IPS-20b (cell line): ENCODE data around the gene TRIM41.

Source experiments
- H3K27ac ChIP-seq: one replicate; pipeline ENCODE4 v1.5.1; 2013; ENCODE audit warnings: low read length
- H3K27me3 ChIP-seq: 2 replicates; pipeline ENCODE4 v1.6.1; 2013; ENCODE audit warnings: mild to moderate bottlenecking, low read length, inconsistent platforms; ENCODE audit not compliant: insufficient read depth
- H3K36me3 ChIP-seq: 2 replicates; pipeline ENCODE4 v1.6.1; 2013; ENCODE audit warnings: low read depth, mild to moderate bottlenecking, inconsistent platforms, low read length, moderate library complexity; ENCODE audit not compliant: insufficient read depth
- H3K4me1 ChIP-seq: 2 replicates; pipeline ENCODE4 v1.6.1; 2013; ENCODE audit warnings: mild to moderate bottlenecking, control low read depth, inconsistent platforms, low read length, moderate library complexity; ENCODE audit not compliant: insufficient read depth
- H3K4me3 ChIP-seq: 2 replicates; pipeline ENCODE4 v1.5.1; 2013; ENCODE audit warnings: mild to moderate bottlenecking, low read length, inconsistent platforms
- H3K9ac ChIP-seq: 2 replicates; pipeline ENCODE4 v1.6.1; 2013; ENCODE audit warnings: low read depth, mild to moderate bottlenecking, inconsistent platforms, low read length, moderate library complexity
- H3K9me3 ChIP-seq: 2 replicates; pipeline ENCODE4 v1.6.1; 2013; ENCODE audit warnings: mild to moderate bottlenecking, low read depth, low read length, inconsistent platforms; ENCODE audit not compliant: insufficient read depth

TRIM41 gene

DNA sequence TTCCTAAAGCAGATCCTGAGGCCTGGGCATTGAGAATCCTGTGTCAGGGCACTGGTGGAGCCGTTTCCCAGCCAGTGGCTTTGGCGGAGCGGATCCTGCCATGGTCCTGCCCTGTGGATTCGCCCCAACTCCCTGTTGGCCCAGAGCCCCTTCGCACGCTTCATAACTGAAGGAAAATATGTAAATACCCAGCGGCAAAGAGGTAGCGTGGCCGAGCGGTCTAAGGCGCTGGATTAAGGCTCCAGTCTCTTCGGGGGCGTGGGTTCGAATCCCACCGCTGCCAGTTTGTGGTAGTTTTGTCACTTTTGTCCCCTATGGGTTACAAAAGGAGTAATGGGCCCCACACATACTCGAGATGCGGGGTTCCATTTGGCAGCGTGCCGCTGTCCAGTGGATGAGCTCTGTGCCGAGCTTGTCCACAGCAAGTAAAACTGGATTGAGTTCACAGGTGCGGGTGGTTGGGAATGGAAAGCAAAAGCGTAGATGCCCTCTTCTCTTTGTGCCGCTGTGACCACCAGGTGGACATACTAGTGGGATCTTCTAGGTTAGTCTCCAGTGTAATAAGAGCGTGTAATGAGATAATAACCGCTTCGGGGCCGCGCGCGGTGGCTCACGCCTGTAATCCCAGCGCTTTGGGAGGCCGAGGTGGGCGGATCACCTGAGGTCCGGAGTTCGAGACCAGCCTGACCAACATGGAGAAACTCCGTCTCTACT, 35.4 kb upstream of the TRIM41 start:
- Histone ChIP-seq H3K4me3 (peak overlapping the region; percentile 97), H3K4me1 (no peaks in the 10 kb centered on the region), H3K27me3 (peaks cover 29% of the 10 kb centered on the region), H3K9ac (peak overlapping the region; percentile 54; the same call in 1 of the 2 replicates), H3K36me3 (no peaks in the 10 kb centered on the region), H3K27ac (no peak overlapping the region), H3K9me3 (no peaks in the 10 kb centered on the region)

DNA sequence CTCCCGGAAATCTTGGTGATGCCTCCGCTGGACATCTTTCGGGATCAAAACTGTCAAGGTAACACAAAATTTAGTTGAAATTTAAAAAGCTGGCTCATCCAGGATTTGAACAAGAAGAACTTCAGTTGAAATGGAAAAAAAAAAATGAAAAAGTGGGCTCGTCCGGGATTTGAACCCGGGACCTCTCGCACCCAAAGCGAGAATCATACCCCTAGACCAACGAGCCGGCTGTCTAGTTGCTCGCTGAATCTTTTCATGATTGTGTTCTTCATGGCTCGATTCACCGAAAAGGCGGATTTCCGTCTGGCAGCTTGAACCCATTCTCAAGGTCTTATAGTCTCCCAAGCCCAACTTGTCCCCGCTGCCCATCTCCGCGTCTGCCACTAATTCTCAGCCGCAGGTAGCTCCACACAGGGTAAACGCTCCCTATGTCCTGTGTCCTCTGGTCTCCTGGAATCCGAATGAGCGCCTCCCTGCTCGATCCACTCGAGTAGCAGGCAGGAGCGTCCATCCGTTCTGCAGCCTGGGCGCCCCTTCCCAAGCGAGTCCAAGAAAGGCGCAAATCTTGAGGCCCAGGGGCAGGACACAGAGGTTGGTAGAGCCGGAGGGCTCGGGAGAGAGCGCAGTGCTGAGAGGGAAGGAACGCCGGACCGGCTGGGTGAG, 34.2 kb upstream of the TRIM41 start:
- Histone ChIP-seq H3K27ac (no peak overlapping the region), H3K9ac (peak overlapping the region; percentile 81; the same call in 1 of the 2 replicates), H3K4me1 (no peaks in the 10 kb centered on the region), H3K9me3 (no peaks in the 10 kb centered on the region), H3K36me3 (no peaks in the 10 kb centered on the region), H3K4me3 (peak overlapping the region; percentile 97), H3K27me3 (peaks cover 40% of the 10 kb centered on the region)

DNA sequence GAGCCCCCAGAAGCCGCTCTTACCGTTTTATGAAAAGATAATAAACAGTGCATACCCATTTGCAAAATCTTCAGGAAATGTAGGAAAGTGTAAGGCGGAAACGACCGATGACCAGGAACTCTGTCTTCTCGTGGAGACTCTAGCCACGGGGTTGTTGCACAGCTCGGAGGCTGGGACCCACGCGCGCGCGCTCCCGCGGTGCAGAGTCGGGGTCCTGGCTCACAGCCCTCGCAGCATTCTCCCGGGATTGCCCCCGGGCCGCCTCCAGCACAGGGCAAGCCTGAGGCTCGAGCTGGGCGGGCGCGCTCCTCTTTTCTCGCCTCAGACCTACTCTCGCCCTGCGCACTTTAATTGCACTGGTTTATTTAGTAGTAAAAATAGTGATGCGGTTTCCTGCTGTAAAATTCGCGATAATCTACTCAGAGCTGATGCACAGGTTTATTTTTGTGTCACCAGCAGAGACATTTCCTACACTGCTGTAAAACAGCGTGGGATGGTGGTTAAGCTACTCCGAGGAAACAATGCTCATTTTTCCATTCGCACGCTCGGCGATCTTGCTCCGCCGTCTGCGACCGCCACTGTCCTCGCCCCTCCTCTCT, 33.6 kb upstream of the TRIM41 start:
- H3K36me3 ChIP-seq = no peaks in the 10 kb centered on the region
- H3K4me3 ChIP-seq = peak overlapping the region; percentile 97
- H3K27me3 ChIP-seq = peaks cover 41% of the 10 kb centered on the region
- no peaks in the 10 kb centered on the region for H3K4me1 ChIP-seq
- no peak overlapping the region for H3K27ac ChIP-seq
- H3K9ac ChIP-seq = no peak overlapping the region
- no peaks in the 10 kb centered on the region for H3K9me3 ChIP-seq

DNA sequence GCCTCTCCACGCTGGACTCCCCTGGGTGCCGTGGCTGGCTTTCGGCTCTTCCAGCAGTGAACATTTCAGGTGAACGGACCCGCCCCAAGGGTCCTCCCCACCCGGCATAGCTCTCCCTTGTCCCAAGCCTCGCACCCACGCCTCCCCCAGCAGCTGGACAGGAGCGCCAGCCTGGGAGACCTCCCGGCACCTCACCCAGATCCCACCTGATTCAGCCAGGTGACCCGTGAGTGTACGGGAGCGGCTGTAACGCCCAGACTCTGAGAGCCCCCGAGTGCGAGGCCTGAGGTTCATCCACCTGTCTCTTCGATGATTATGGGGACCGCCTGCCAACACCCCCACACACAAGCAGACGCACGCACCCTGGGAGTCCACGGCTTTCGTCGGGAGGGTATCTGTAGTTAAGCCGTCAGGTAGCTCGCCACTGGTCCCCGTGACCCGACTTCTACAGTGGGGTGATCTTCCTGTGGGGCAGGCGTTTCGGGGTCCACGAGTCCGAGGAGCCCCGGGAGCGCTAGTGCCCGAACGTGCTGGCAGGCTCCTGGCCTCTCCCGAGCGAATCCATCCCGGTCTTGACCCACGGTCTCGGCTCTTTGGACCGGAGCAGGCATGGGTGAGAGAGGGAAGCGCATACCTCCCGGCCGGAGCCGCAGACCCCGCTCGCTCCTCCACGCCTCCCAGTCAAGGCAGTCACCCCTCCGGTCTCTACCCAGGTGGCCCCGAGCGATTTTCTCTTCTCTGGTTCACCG, 32.9 kb upstream of the TRIM41 start:
- H3K27me3 ChIP-seq = peaks cover 41% of the 10 kb centered on the region
- no peaks in the 10 kb centered on the region for H3K4me1 ChIP-seq
- no peaks in the 10 kb centered on the region for H3K36me3 ChIP-seq
- H3K9me3 ChIP-seq = no peaks in the 10 kb centered on the region
- peak overlapping the region; percentile 97 for H3K4me3 ChIP-seq
- H3K9ac ChIP-seq = no peak overlapping the region
- no peak overlapping the region for H3K27ac ChIP-seq

- H3K27ac ChIP-seq = no peak overlapping the region
- H3K4me3 ChIP-seq = peak overlapping the region; percentile 97
- H3K27me3 ChIP-seq = peaks cover 41% of the 10 kb centered on the region
- H3K9ac ChIP-seq = peak overlapping the region; percentile 56; the same call in 1 of the 2 replicates
- no peaks in the 10 kb centered on the region for H3K9me3 ChIP-seq
- no peaks in the 10 kb centered on the region for H3K4me1 ChIP-seq
- H3K36me3 ChIP-seq = no peaks in the 10 kb centered on the region
Observed at GRCh38 chr5:181190711-181191525, 32.2 kb upstream of the TRIM41 start.

- Histone ChIP-seq H3K27me3 (peaks cover 41% of the 10 kb centered on the region), H3K27ac (no peak overlapping the region), H3K9me3 (no peaks in the 10 kb centered on the region), H3K4me1 (no peaks in the 10 kb centered on the region), H3K4me3 (peak overlapping the region; percentile 97), H3K9ac (peak overlapping the region; percentile 65; the same call in 1 of the 2 replicates), H3K36me3 (no peaks in the 10 kb centered on the region)
Observed at GRCh38 chr5:181191526-181192336, 31.4 kb upstream of the TRIM41 start.

DNA sequence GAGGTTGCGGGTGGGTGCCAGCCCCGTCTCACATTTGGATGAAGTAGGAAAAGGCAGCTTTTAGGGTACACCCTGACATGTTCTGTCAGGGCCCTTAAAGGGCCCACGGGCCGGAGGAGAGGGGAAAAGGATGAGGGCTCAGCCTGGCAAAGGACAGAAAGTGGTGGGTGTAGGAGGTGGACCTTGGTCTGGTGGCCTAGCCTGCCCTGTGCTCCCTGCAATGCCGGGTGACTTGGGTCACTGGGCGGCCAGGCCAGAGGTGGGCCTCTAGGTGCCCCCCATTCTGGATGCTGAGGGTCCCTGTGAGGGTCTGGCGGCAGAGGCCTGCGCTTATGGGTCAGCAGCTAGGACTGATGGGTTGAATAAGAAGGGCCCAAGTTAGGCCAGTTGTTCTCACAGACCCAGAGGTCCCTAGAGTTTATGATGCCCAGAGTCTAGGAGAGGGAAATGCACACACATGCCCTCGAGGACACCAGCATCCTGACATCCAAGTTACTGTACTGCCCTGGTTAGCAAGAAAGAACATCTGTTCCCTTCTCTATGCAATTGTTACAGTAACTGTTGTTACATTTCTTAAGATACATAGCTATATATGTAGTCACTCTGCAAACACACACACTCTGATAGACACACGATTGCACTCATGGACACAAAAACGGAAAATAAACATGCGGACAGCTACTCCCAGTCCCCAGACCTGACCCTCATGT, 30.6 kb upstream of the TRIM41 start:
- peak overlapping the region; percentile 97 for H3K4me3 ChIP-seq
- no peak overlapping the region for H3K27ac ChIP-seq
- no peaks in the 10 kb centered on the region for H3K36me3 ChIP-seq
- H3K9ac ChIP-seq = peak overlapping the region; percentile 65; the same call in 1 of the 2 replicates
- H3K9me3 ChIP-seq = no peaks in the 10 kb centered on the region
- peaks cover 41% of the 10 kb centered on the region for H3K27me3 ChIP-seq
- 0 out of 2 replicates have a peak, but pooled peaks cover under 1% of the 10 kb centered on the region for H3K4me1 ChIP-seq

DNA sequence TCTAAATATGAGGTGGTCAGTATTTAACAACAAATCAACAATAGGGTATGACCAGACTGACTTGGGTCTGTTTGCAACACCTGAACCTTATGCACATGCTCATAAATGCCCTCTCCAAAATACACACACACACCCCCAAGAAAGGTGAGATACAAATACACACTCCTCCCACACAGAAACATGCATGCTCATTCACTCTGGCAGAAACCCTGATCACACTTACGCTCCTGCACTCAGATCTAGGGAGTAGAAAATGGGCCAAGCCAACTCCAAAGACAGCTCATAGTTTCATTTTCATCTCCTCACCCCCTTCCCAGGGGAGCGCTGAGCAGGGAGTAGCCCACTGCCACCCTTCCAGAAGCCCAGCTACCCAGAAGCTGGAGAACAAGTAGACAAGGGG, 29.4 kb upstream of the TRIM41 start:
- Histone ChIP-seq H3K4me1 (peaks cover 9% of the 10 kb centered on the region; the same call in 1 of the 2 replicates), H3K9me3 (no peaks in the 10 kb centered on the region), H3K4me3 (no peak overlapping the region), H3K27me3 (peaks cover 49% of the 10 kb centered on the region), H3K36me3 (no peaks in the 10 kb centered on the region), H3K27ac (no peak overlapping the region), H3K9ac (no peak overlapping the region)

DNA sequence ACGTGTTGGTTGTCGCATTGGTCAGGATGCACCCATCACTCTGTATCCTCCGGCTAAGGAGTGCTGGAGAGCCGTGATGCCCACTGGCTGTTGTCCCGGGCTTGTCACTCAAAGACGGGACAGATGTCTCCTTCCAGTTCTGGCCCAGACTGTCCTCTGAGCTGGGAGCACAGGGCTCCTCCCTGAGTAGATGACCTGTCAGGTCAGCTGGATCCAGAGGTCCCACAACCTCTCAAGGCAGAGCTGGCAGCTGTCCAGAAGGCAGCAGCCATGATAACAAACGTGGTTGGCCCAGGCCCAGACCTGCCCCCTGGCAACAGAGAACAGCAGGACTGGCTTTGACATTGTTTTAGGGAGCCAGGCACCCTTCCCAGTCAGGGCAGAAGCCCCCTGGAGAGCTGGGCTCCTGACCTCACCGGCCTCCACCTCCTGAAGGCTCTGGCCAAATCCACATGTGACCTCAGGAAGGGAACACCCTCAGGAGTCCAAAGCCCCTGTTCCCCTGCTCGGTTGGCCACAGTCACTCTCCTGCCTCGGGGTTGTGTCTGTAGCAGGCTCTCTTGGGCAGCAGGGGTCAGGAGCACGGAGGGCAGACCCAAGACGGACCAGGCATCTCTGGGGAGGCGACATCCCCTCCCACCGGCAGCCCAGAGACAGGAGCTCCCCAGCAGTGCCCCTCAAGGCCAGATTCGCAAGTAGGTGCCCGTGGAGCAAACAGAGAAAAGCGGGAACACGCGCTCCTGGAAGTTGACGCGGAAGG, 28.4 kb upstream of the TRIM41 start:
- H3K4me1 ChIP-seq = peaks cover 10% of the 10 kb centered on the region
- H3K9me3 ChIP-seq = no peaks in the 10 kb centered on the region
- H3K4me3 ChIP-seq = no peak overlapping the region
- H3K27ac ChIP-seq = no peak overlapping the region
- peaks cover 49% of the 10 kb centered on the region for H3K27me3 ChIP-seq
- no peak overlapping the region for H3K9ac ChIP-seq
- H3K36me3 ChIP-seq = no peaks in the 10 kb centered on the region
